Parathyroid adenoma (tissue), 2 donors: ENCODE results near the gene ANKRD6.

Experiments
- H2AFZ ChIP-seq: fragments of 300-600 bp; sonication (generic); one replicate; pipeline ENCODE4 v1.7.0; 2017; ENCODE audit warnings: antibody characterized with exemption, mild to moderate bottlenecking
- H3K27ac ChIP-seq: fragments of 300-600 bp; sonication (generic); one replicate; pipeline ENCODE4 v1.7.0; 2017
- H3K27me3 ChIP-seq: fragments of 300-600 bp; sonication (generic); one replicate; pipeline ENCODE4 v1.7.0; 2017; ENCODE audit warnings: low read length; ENCODE audit not compliant: control insufficient read depth, insufficient read depth
- H3K36me3 ChIP-seq: fragments of 300-600 bp; sonication (generic); one replicate; pipeline ENCODE4 v1.7.0; 2017; ENCODE audit warnings: low read length; ENCODE audit not compliant: control insufficient read depth, insufficient read depth
- H3K4me1 ChIP-seq: fragments of 300-600 bp; sonication (generic); one replicate; pipeline ENCODE4 v1.7.0; 2017; ENCODE audit warnings: control low read depth
- H3K4me2 ChIP-seq: fragments of 300-600 bp; sonication (generic); one replicate; pipeline ENCODE4 v1.7.0; 2017; ENCODE audit warnings: low read length
- H3K4me3 ChIP-seq: fragments of 300-600 bp; sonication (generic); one replicate; pipeline ENCODE4 v1.7.0; 2017; ENCODE audit warnings: low read depth, low read length
- H3K79me2 ChIP-seq: fragments of 300-600 bp; sonication (generic); one replicate; pipeline ENCODE4 v1.7.0; 2017; ENCODE audit warnings: control low read depth
- H3K9ac ChIP-seq: fragments of 300-600 bp; sonication (generic); one replicate; pipeline ENCODE4 v1.7.0; 2017; ENCODE audit warnings: mild to moderate bottlenecking
- H3K9me3 ChIP-seq: fragments of 300-600 bp; sonication (generic); one replicate; pipeline ENCODE4 v1.7.0; 2017; ENCODE audit warnings: low read length; ENCODE audit not compliant: control insufficient read depth
- CTCF ChIP-seq: fragments of 300-600 bp; sonication (generic); IDR thresholded peaks from one replicate; pipeline ENCODE4 v1.7.0; 2017; ENCODE audit warnings: antibody characterized with exemption, mild to moderate bottlenecking
- donor health status: primary hyperparathyroidism.

Gene ANKRD6

DNA sequence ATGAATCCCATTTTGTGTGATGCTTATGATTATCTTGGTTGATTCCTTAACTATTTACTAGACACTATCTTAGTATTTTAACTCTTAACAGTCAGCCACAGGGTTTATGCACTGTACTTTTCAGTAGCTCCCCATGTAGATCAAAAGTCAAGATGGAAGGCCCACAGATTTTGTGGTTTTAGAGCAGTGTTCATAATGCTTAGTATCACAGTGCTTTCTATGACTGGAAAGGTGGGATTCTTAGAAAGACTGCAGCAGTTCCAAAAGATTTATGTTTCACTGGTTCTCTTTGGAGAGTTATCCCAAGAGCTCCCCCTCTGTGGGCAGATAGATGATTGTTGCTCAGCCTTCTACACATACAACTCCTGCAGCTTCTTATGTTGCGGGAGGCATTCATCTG lies 34.5 kb downstream of the ANKRD6 start:
- Histone ChIP-seq H3K4me1 (no peaks in the 10 kb centered on the region), H3K9ac (no peak overlapping the region), H3K27ac (no peak overlapping the region), H3K4me3 (no peak overlapping the region), H3K9me3 (no peaks in the 10 kb centered on the region), H3K4me2 (no peak overlapping the region), H3K36me3 (no peaks in the 10 kb centered on the region), H3K27me3 (no peaks in the 10 kb centered on the region), H3K79me2 (no peaks in the 10 kb centered on the region), H2AFZ (no peak overlapping the region)
- TF ChIP-seq CTCF = no peak

- H3K79me2 ChIP-seq = no peaks in the 10 kb centered on the region
- no peak overlapping the region for H2AFZ ChIP-seq
- no peaks in the 10 kb centered on the region for H3K36me3 ChIP-seq
- H3K4me2 ChIP-seq = no peak overlapping the region
- no peak overlapping the region for H3K9ac ChIP-seq
- no peak for TF ChIP-seq CTCF
- no peak overlapping the region for H3K27ac ChIP-seq
- no peaks in the 10 kb centered on the region for H3K4me1 ChIP-seq
- no peak overlapping the region for H3K4me3 ChIP-seq
- no peaks in the 10 kb centered on the region for H3K27me3 ChIP-seq
- no peaks in the 10 kb centered on the region for H3K9me3 ChIP-seq
These were observed 36.0 kb downstream of the ANKRD6 start for GRCh38 chr6:89468998-89469397.

DNA sequence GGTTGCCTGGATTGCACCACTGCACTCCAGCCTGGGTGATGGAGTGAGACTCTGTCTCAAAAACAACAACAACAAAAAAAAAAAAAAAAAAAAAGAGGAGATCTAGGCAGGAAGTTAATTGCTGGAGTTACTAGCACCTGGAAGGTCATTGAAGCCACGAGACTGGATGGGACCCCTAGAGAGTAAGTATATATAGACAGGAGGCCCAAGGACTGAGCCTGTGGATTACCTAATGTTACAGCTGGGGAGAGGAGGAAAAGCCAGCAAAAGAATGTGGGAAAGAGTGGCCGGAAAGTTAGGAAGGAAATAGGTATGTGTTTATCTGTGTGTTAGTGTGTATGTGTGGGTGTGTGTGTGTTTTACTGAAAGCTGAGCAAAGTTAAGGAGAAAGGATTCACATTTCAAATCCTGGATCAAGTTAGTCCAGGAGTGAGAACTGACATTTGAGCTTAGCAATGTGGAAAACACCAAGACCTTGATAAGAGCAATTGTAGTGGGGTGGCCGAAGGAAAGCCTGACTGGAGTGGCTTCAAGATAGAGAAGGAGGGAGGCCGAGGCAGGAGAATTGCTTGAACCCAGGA lies 38.4 kb downstream of the ANKRD6 start:
- Histone ChIP-seq H3K79me2 (no peaks in the 10 kb centered on the region), H2AFZ (no peak overlapping the region), H3K4me1 (no peaks in the 10 kb centered on the region), H3K9ac (no peak overlapping the region), H3K36me3 (no peaks in the 10 kb centered on the region), H3K27me3 (no peaks in the 10 kb centered on the region), H3K9me3 (no peaks in the 10 kb centered on the region), H3K4me3 (no peak overlapping the region), H3K4me2 (no peak overlapping the region), H3K27ac (no peak overlapping the region)
- no peak for TF ChIP-seq CTCF

GRCh38 chr6:89475101-89475500 lies 42.1 kb downstream of the ANKRD6 start:
- H3K79me2 ChIP-seq = no peaks in the 10 kb centered on the region
- H3K9me3 ChIP-seq = no peaks in the 10 kb centered on the region
- no peaks in the 10 kb centered on the region for H3K4me1 ChIP-seq
- H3K4me2 ChIP-seq = no peak overlapping the region
- H3K36me3 ChIP-seq = no peaks in the 10 kb centered on the region
- no peak for TF ChIP-seq CTCF
- H2AFZ ChIP-seq = no peak overlapping the region
- H3K4me3 ChIP-seq = no peak overlapping the region
- no peaks in the 10 kb centered on the region for H3K27me3 ChIP-seq
- H3K27ac ChIP-seq = no peak overlapping the region
- no peak overlapping the region for H3K9ac ChIP-seq

GRCh38 chr6:89475634-89476033 lies 42.7 kb downstream of the ANKRD6 start:
- TF ChIP-seq CTCF = no peak
- H3K4me2 ChIP-seq = no peak overlapping the region
- no peak overlapping the region for H2AFZ ChIP-seq
- no peak overlapping the region for H3K9ac ChIP-seq
- no peaks in the 10 kb centered on the region for H3K36me3 ChIP-seq
- H3K79me2 ChIP-seq = no peaks in the 10 kb centered on the region
- H3K27me3 ChIP-seq = no peaks in the 10 kb centered on the region
- no peak overlapping the region for H3K27ac ChIP-seq
- no peaks in the 10 kb centered on the region for H3K9me3 ChIP-seq
- no peaks in the 10 kb centered on the region for H3K4me1 ChIP-seq
- no peak overlapping the region for H3K4me3 ChIP-seq
